Naive B cell (primary cell): ENCODE measurements around the gene CDKN1A. TPM values are rescaled to one million over a fixed set of nuclear protein-coding genes. Genes with fewer than 3 reads are reported as not detected.
"Not testable (repeated sequence)": the region's sequence is repeated elsewhere in the genome, so short reads cannot be mapped to it uniquely, and the experiment has no call there.

ENCODE experiments used
- ATAC-seq, 2 donors: fragments of 150-1000 bp; cut with Tn5 transposase; 2 replicates each; pipeline ENCODE4 v1.10.0; 2021; ENCODE audit warnings: low read depth in 2 of 2, mild to moderate bottlenecking in 2 of 2, moderate library complexity in 2 of 2
- DNase-seq: peaks from one replicate; pipeline ENCODE4 v3.0.0; 2022
- H3K27ac Mint-ChIP-seq, 6 donors: one replicate each; pipeline ENCODE4 v1.8.0; 2020 to 2022; ENCODE audit warnings: mild to moderate bottlenecking in 6 of 6, mixed read lengths in 6 of 6, moderate library complexity in 5 of 6, inconsistent platforms in 2 of 6
- H3K27me3 Mint-ChIP-seq, 3 donors: one replicate each; pipeline ENCODE4 v1.8.0; 2021 to 2022; ENCODE audit warnings: mixed read lengths in 3 of 3, mild to moderate bottlenecking in 1 of 3
- H3K36me3 Mint-ChIP-seq, 2 donors: one replicate each; pipeline ENCODE4 v1.8.0; 2020 to 2022; ENCODE audit warnings: mixed read lengths in 2 of 2, inconsistent platforms in 1 of 2, mild to moderate bottlenecking in 1 of 2
- H3K4me1 Mint-ChIP-seq, 3 donors: one replicate each; pipeline ENCODE4 v1.8.0; 2020 to 2022; ENCODE audit warnings: mixed read lengths in 3 of 3, inconsistent platforms in 1 of 3, mild to moderate bottlenecking in 1 of 3, moderate library complexity in 1 of 3
- H3K4me3 Mint-ChIP-seq, 8 donors: one replicate each; pipeline ENCODE4 v1.8.0; 2020 to 2022; ENCODE audit warnings: mild to moderate bottlenecking in 8 of 8, mixed read lengths in 8 of 8, moderate library complexity in 8 of 8, inconsistent platforms in 2 of 8
- H3K9me3 Mint-ChIP-seq, 7 donors: one replicate each; pipeline ENCODE4 v1.8.0; 2020 to 2022; ENCODE audit warnings: mixed read lengths in 7 of 7, mild to moderate bottlenecking in 5 of 7, inconsistent platforms in 2 of 7, moderate library complexity in 1 of 7
- polyA plus RNA-seq, 6 donors: library from polyadenylated mRNA; unstranded; fragments of 300-500 nt; fragmentation: Illumina TruSeq; gene quantifications; one replicate each; pipeline ENCODE4 v1.2.3, GENCODE V29; 2021; ENCODE audit warnings: low read depth in 6 of 6

CDKN1A gene
- polyA plus RNA-seq, 6 donors from 2014 or later = 22.9 to 89.9 (median 48.2) TPM

- no peaks in the 10 kb centered on the region for H3K27me3 Mint-ChIP-seq
- no peak for DNase-seq
- no peaks in the 10 kb centered on the region for H3K36me3 Mint-ChIP-seq
- H3K4me3 Mint-ChIP-seq = no peak overlapping the region
- H3K4me1 Mint-ChIP-seq = peaks cover 0 to 5% (median 0%) of the 10 kb centered on the region in 3 donors
- no peaks in the 10 kb centered on the region for H3K9me3 Mint-ChIP-seq
- no peak overlapping the region for H3K27ac Mint-ChIP-seq
- no peak for ATAC-seq
These were observed 34.5 kb upstream of the CDKN1A start for GRCh38 chr6:36643977-36644376.

- H3K27me3 Mint-ChIP-seq = no peaks in the 10 kb centered on the region
- no peaks in the 10 kb centered on the region for H3K9me3 Mint-ChIP-seq
- H3K4me1 Mint-ChIP-seq = peaks cover 20 to 34% (median 26%) of the 10 kb centered on the region in 3 donors
- no peak overlapping the region for H3K4me3 Mint-ChIP-seq
- DNase-seq (no peak), ATAC-seq (no peak)
- peak overlapping the region in 2 of 6 donors; percentile 12 to 34 for H3K27ac Mint-ChIP-seq
- H3K36me3 Mint-ChIP-seq = no peaks in the 10 kb centered on the region
These were observed 29.4 kb upstream of the CDKN1A start for GRCh38 chr6:36649086-36649485.

GRCh38 chr6:36649701-36650484, 28.6 kb upstream of the CDKN1A start:
- ATAC-seq (no peak), DNase-seq (no peak)
- no peaks in the 10 kb centered on the region for H3K9me3 Mint-ChIP-seq
- H3K36me3 Mint-ChIP-seq = no peaks in the 10 kb centered on the region
- H3K4me3 Mint-ChIP-seq = peak overlapping the region in 2 of 8 donors; percentile 68 to 74
- H3K27me3 Mint-ChIP-seq = peaks cover 0 to under 1% (median 0%) of the 10 kb centered on the region in 3 donors
- peaks cover 20 to 33% (median 26%) of the 10 kb centered on the region in 3 donors for H3K4me1 Mint-ChIP-seq
- peak overlapping the region in 2 of 6 donors; percentile 12 to 57 for H3K27ac Mint-ChIP-seq

GRCh38 chr6:36650848-36651478, 27.6 kb upstream of the CDKN1A start:
- Mint-ChIP-seq H3K9me3 (no peaks in the 10 kb centered on the region), H3K4me3 (peak overlapping the region in 6 of 8 donors; percentile 15 to 68 (median 40)), H3K36me3 (no peaks in the 10 kb centered on the region), H3K4me1 (peaks cover 25 to 34% (median 26%) of the 10 kb centered on the region in 3 donors), H3K27ac (peak overlapping the region in 2 of 6 donors; percentile 12 to 34), H3K27me3 (peaks cover 0 to 5% (median 0%) of the 10 kb centered on the region in 3 donors)
- DNase-seq (peak; percentile 61), ATAC-seq (peak; percentile 99)

- peak overlapping the region in 1 of 6 donors; percentile 34 for H3K27ac Mint-ChIP-seq
- peak overlapping the region in 4 of 8 donors; percentile 10 to 43 (median 26) for H3K4me3 Mint-ChIP-seq
- ATAC-seq (no peak), DNase-seq (no peak)
- H3K27me3 Mint-ChIP-seq = peaks cover 0 to 5% (median 4%) of the 10 kb centered on the region in 3 donors
- H3K36me3 Mint-ChIP-seq = no peaks in the 10 kb centered on the region
- no peaks in the 10 kb centered on the region for H3K9me3 Mint-ChIP-seq
- peaks cover 25 to 34% (median 26%) of the 10 kb centered on the region in 3 donors for H3K4me1 Mint-ChIP-seq
These were observed 26.7 kb upstream of the CDKN1A start for GRCh38 chr6:36651659-36652379.

GRCh38 chr6:36654469-36654868, 24.0 kb upstream of the CDKN1A start:
- H3K27me3 Mint-ChIP-seq, H3K36me3 Mint-ChIP-seq, H3K27ac Mint-ChIP-seq, ATAC-seq, H3K4me3 Mint-ChIP-seq, H3K9me3 Mint-ChIP-seq, DNase-seq: not testable (repeated sequence)
- H3K4me1 Mint-ChIP-seq = peaks cover 25 to 36% (median 34%) of the 10 kb centered on the region in 3 donors

- peaks cover 25 to 35% (median 34%) of the 10 kb centered on the region in 3 donors for H3K4me1 Mint-ChIP-seq
- H3K27ac Mint-ChIP-seq = no peak overlapping the region
- H3K9me3 Mint-ChIP-seq = no peaks in the 10 kb centered on the region
- ATAC-seq (no peak), DNase-seq (no peak)
- no peak overlapping the region for H3K4me3 Mint-ChIP-seq
- H3K36me3 Mint-ChIP-seq = no peaks in the 10 kb centered on the region
- H3K27me3 Mint-ChIP-seq = peaks cover 0 to 14% (median 8%) of the 10 kb centered on the region in 3 donors
These were observed 23.3 kb upstream of the CDKN1A start for GRCh38 chr6:36655085-36655724.

- no peak overlapping the region for H3K4me3 Mint-ChIP-seq
- H3K27me3 Mint-ChIP-seq = peaks cover 0 to 14% (median 8%) of the 10 kb centered on the region in 3 donors
- no peaks in the 10 kb centered on the region for H3K36me3 Mint-ChIP-seq
- DNase-seq (no peak), ATAC-seq (no peak)
- H3K4me1 Mint-ChIP-seq = peaks cover 16 to 23% (median 22%) of the 10 kb centered on the region in 3 donors
- H3K27ac Mint-ChIP-seq = no peak overlapping the region
- no peaks in the 10 kb centered on the region for H3K9me3 Mint-ChIP-seq
These were observed 22.1 kb upstream of the CDKN1A start for GRCh38 chr6:36656441-36656840.

- no peak overlapping the region for H3K27ac Mint-ChIP-seq
- DNase-seq (no peak), ATAC-seq (no peak)
- H3K9me3 Mint-ChIP-seq = no peaks in the 10 kb centered on the region
- H3K4me1 Mint-ChIP-seq = peaks cover 10 to 19% (median 17%) of the 10 kb centered on the region in 3 donors
- peak overlapping the region in 1 of 8 donors; percentile 18 for H3K4me3 Mint-ChIP-seq
- no peaks in the 10 kb centered on the region for H3K36me3 Mint-ChIP-seq
- H3K27me3 Mint-ChIP-seq = peaks cover 0 to 14% (median 8%) of the 10 kb centered on the region in 3 donors
These were observed 21.2 kb upstream of the CDKN1A start for GRCh38 chr6:36657271-36657670.

- ATAC-seq (no peak), DNase-seq (no peak)
- H3K4me3 Mint-ChIP-seq = no peak overlapping the region
- H3K27me3 Mint-ChIP-seq = peaks cover 0 to 14% (median 8%) of the 10 kb centered on the region in 3 donors
- no peaks in the 10 kb centered on the region for H3K9me3 Mint-ChIP-seq
- peaks cover 10 to 27% (median 17%) of the 10 kb centered on the region in 3 donors for H3K4me1 Mint-ChIP-seq
- H3K36me3 Mint-ChIP-seq = no peaks in the 10 kb centered on the region
- no peak overlapping the region for H3K27ac Mint-ChIP-seq
These were observed 20.5 kb upstream of the CDKN1A start for GRCh38 chr6:36657942-36658544.

GRCh38 chr6:36659271-36659670, 19.2 kb upstream of the CDKN1A start:
- Mint-ChIP-seq H3K9me3 (no peaks in the 10 kb centered on the region), H3K27me3 (peaks cover 0 to 14% (median 8%) of the 10 kb centered on the region in 3 donors), H3K4me3 (no peak overlapping the region), H3K36me3 (no peaks in the 10 kb centered on the region), H3K27ac (no peak overlapping the region), H3K4me1 (peaks cover 10 to 28% (median 19%) of the 10 kb centered on the region in 3 donors)
- DNase-seq (no peak), ATAC-seq (no peak)

- Mint-ChIP-seq H3K27ac (no peak overlapping the region), H3K4me1 (peaks cover 14 to 34% (median 29%) of the 10 kb centered on the region in 3 donors), H3K27me3 (peaks cover 0 to 12% (median 9%) of the 10 kb centered on the region in 3 donors), H3K36me3 (no peaks in the 10 kb centered on the region), H3K4me3 (no peak overlapping the region), H3K9me3 (no peaks in the 10 kb centered on the region)
- ATAC-seq (peak in 1 of 2 donors; percentile 22), DNase-seq (no peak)
These were observed 17.6 kb upstream of the CDKN1A start for GRCh38 chr6:36660771-36661471.
